GM19351 (cell line): ENCODE results near the gene ETFDH.
"Not testable (repeated sequence)": the region's sequence is repeated elsewhere in the genome, so short reads cannot be mapped to it uniquely, and the experiment has no call there.

Experiments used
- ATAC-seq: cut with Tn5 transposase; IDR thresholded peaks from one replicate; pipeline ENCODE4 v1.9.1; 2021; ENCODE audit warnings: mild to moderate bottlenecking, moderate library complexity; ENCODE audit not compliant: unreplicated experiment

ETFDH gene

GRCh38 chr4:158676076-158676475 lies 4.0 kb downstream of the ETFDH start:
- ATAC-seq, result no peak

GRCh38 chr4:158678767-158679166 lies 6.7 kb downstream of the ETFDH start:
- no peak for ATAC-seq

- no peak for ATAC-seq
Measured at GRCh38 chr4:158681629-158682028, 9.5 kb downstream of the ETFDH start.

DNA sequence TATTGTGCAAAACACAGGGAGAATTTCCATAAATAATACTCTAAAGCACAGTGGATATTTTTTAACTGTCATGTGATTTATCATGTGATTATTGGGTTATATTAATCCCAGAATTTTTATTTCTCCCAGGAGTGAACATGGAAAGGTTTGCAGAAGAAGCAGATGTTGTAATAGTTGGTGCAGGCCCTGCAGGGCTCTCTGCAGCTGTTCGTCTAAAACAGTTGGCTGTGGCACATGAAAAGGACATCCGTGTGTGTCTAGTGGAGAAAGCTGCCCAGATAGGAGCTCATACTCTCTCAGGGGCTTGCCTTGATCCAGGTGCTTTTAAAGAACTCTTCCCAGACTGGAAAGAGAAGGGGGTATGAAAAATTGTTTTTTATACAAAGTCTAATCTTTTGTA lies 10.0 kb downstream of the ETFDH start:
- ATAC-seq, result no peak

- ATAC-seq, result no peak
Measured at GRCh38 chr4:158688813-158689212, 16.7 kb downstream of the ETFDH start.

DNA sequence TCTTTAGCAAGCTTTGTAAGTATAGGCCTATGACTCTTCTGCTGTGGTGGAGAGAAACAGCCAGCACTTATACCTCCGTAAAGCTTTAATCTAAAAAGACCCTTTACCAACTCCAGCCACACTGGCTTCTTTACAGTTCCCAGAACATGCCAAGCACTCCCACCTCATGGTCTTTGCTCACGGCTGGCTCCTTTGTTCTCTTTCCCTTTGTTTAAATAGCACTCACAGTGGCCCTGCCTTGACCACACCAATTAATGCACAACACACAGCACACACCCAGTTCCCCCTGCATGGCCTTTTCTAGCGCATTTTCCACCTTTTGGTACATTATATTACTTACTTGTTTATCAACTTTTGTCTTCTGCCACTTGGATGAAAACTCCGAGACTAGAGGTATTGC lies 32.2 kb downstream of the ETFDH start:
- no peak for ATAC-seq

DNA sequence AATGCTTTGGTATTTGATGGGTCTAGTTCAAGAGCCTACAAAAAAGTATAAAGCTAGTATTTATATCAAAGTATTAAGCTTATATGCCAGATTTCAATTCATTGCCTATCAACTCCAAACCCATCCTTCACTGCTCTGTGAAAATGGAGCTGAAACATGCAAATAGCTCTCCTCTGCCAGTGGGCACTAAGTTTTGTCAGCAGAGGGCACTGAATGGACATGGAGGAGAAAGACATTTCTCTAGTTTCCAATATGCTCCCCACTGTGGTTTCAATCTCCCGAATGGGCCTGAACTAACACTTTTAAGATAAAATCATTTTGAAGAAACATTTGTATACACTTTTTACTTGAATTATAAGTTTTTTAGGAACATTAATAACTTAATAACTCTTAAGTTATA lies 38.7 kb downstream of the ETFDH start:
- ATAC-seq, result no peak

- not testable (repeated sequence) for ATAC-seq
Measured at GRCh38 chr4:158712622-158713021, 40.5 kb downstream of the ETFDH start.

- ATAC-seq, result no peak
Measured at GRCh38 chr4:158714937-158715336, 42.8 kb downstream of the ETFDH start.

DNA sequence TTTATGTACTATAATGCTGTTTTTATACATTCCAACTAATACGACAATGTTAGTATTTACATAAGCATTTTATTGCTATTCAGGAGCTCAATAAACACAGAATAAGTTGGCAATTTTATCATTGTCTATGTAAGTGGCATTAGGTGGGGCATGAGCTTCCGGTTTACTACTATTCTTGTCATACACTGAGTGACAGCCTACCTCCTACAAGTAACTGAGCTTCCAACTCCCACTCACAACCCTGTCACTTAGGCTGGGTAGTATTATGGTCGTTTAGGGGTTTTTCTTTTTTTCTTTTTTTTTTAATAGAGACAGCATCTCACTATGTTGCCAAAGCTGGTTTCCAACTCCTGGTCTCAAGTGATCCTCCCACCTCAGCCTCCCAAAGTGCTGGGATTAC lies 43.7 kb downstream of the ETFDH start:
- ATAC-seq, result no peak

- no peak for ATAC-seq
Measured at GRCh38 chr4:158721680-158722079, 49.6 kb downstream of the ETFDH start.

DNA sequence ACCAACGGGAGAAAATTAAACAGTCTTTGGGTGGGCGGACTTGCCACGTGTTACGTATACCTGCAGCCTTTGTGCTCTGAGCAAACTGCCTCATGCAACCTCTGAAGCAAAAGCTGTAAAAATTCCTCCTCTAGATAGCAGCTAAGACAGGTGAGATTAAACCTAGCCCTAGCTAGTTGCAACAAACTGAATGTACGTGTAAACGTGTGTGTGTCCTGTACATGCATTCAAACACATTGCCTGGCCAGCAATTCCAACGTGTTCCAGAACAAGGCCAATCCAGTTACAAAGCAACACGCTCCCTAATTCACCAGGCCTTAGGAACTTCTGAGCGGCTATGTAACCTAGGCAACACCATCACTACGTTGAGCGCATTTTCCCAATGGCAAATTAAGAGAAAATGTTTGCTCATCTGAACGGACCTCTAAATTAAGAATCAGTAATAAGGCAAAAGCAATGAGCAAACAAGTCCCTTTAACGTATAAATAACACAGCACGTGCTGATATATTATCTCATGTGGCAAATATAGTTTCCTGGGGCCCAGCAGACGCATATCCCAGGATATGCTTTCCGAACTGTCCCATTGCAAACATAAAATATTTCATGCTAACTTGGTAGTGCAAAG lies 50.3 kb downstream of the ETFDH start:
- no peak for ATAC-seq

- ATAC-seq, result peak; percentile 97
Measured at GRCh38 chr4:158722917-158723793, 51.1 kb downstream of the ETFDH start, which contains the start of gene PPID. Gene PPID (minus strand): TSS chr4:158723396. CDS start chr4:158723288, 108 bp downstream.

DNA sequence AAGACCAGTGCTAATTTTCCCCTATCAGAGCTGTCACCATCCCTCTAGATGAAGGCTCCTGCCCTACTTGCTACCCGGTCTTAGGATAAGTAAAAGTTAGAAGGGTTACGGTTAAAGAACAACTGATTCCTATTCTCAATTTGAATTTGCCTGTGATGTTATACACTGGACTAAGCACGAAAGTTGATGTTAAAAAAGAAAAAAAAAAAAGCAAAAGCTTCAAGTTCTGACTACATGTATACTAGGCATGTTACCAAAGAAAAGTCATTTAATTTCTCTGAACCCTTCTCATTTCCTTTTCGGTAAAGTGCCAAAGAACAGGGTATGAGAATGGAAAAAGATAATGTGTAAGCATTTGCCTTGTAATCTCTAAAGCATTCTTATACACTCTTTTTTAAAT lies 52.5 kb downstream of the ETFDH start:
- no peak for ATAC-seq

GRCh38 chr4:158726633-158727032 lies 54.5 kb downstream of the ETFDH start:
- no peak for ATAC-seq

DNA sequence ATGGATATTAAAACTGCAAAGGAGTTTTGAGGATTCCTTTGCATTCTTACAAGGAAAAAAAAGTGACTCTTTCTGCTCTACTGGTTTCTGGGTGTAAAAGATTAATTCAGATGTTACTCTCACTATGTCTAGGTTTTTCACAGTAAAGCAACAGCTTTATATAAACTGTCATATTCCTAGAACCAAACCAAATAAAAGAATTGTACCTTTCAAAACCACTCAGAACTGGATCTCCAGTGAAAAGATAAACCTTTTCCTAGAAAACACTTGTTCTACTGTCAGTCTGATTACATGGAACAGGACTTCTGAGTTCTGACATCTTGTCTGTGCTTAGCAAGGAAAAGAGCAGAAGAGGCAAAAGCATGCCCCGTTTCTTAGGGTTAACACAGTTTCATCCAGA lies 56.1 kb downstream of the ETFDH start:
- no peak for ATAC-seq

GRCh38 chr4:158729716-158730559 lies 57.8 kb downstream of the ETFDH start:
- peak; percentile 91 for ATAC-seq

DNA sequence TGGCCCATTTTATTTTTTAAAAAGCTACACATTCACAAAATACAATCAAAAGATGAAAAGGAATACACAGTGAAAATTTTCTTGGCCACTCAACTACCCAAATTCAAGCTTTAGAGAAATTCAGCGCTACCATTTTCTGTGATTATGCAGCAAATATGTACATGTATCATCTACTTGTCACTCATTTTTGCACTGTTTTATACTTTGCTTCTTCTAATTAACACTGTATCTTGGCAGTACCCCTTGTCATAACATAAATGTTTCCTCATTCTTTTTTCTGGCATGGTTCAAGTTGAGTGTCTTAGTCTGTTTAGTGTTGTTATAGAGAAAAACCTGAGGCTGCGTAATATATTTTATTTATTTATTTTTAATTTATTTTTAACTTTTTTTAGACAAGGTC lies 66.8 kb downstream of the ETFDH start:
- ATAC-seq, result no peak

- no peak for ATAC-seq
Measured at GRCh38 chr4:158739600-158739999, 67.5 kb downstream of the ETFDH start.

DNA sequence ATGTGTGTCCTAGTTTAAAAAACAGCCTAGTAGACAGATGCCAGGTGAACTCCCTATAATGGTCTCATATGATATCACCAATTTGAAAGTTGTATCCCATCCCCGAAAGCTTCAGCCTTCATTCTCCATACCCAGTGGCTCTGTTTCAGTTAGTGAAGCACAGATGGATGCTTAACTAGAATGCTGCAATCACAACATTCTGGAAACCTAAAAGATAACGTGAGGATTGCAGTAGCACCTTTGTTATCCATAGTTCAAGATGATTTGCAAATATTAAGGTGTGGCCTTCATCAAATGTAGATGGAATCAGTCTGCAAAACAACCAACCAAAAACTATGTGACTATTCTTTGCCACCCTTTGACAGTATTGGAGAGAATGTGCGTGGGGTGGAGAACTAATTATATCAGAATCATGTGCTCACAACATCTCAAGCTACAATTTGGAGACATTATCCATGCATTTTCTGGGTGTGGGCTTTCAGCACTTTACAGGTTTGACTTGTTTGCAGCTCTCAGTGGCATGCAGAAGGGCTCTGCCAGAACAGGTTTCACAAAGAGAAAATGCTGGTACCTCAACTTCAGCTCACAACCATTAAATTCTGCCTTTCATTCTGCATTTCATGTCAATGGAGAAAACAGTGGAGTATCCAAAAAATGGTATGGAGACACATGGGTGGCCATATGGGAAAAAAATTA lies 69.4 kb downstream of the ETFDH start:
- ATAC-seq, result no peak

DNA sequence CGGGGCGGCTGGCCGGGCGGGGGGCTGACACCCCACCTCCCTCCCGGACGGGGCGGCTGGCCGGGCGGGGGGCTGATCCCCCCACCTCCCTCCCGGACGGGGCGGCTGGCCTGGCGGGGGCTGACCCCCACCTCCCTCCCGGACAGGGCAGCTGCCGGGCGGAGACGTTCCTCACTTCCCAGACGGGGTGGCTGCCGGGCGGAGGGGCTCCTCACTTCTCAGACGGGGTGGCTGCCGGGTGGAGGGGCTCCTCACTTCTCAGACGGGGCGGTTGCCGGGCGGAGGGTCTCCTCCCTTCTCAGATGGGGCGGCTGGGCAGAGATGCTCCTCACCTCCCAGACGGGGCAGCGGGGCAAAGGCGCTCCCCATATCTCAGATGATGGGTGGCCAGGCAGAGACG lies 74.4 kb downstream of the ETFDH start:
- not testable (repeated sequence) for ATAC-seq
